ENCODE measurements around the gene MNT. TPM values are rescaled to one million over a fixed set of nuclear protein-coding genes. Genes with fewer than 3 reads are reported as not detected.

MNT gene
- polyA plus RNA-seq, 1 donor from 2014 or later: 1.6 TPM

GRCh38 chr17:2395258-2396181, 5.3 kb downstream of the MNT start:
- Mint-ChIP-seq H3K4me3 (peak overlapping the region in 3 of 4 donors; percentile 67 to 94 (median 89)), H3K27me3 (no peaks in the 10 kb centered on the region), H3K27ac (peak overlapping the region; percentile 5 to 97 (median 46)), H3K4me1 (peaks cover 23 to 44% (median 31%) of the 10 kb centered on the region in 3 donors), H3K9me3 (no peaks in the 10 kb centered on the region), H3K36me3 (no peaks in the 10 kb centered on the region)

DNA sequence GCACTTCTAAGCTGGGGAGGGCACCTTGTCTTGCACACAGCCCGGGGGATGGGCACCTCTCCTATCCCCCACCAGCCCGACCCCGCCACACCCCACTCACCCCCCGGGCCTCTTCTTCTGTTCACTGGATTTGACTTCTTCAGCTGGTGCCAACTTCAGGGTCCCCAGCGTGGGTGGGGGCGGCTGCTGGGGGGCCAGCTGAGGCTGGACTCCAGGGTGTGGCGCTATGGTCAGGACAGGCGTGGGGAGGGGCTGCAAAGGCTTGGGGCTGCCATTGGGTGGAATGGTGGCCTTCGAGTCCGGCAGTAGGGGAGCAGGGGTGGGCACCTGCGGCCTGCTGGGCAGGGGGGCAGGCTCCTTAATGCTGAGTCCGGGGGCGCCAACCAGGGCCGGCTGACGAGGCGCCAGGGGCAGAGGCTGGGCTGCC, 6.1 kb downstream of the MNT start:
- Mint-ChIP-seq H3K36me3 (no peaks in the 10 kb centered on the region), H3K27me3 (no peaks in the 10 kb centered on the region), H3K9me3 (no peaks in the 10 kb centered on the region), H3K4me3 (peak overlapping the region in 3 of 4 donors; percentile 55 to 94 (median 87)), H3K4me1 (peaks cover 23 to 46% (median 34%) of the 10 kb centered on the region in 3 donors), H3K27ac (peak overlapping the region in 2 of 3 donors; percentile 87 to 97)

DNA sequence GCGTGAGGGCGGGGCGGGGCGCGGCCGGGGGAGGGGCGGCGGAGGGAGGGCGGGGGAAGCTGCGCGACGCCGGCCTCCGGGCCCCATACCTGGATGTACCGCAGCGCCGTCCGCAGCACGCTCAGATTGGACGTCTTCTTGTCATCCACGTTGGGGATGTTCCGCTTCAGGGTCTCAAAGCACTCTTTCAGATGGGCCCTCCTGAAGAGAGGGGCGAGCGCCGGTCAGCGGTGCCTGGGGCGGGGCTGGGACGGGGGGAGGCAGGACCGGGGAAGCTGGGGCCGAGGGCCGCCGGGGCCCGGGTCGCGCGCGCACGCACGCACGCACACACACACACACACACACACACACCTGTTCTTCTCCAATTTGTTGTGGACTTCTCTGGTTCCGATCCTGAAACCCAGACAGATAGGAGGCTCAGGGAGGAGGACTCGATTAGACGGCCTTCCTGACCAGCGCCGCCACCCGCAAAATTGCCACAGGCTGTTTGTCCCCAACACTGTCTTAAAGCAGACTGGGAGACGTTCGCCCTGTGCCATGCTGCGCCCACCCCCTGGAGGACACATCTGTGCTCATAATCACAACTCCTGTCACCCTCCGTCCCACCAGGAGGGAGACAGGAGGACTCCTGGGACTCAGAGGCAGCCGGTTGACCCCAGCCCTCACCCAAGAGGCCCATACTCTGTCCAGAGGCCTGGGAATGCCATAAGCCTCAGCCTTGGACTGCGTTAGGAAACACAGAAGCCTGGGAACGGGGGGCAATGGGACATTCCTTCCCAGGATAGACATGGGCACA, 6.7 kb downstream of the MNT start:
- H3K4me1 Mint-ChIP-seq: peaks cover 20 to 44% (median 32%) of the 10 kb centered on the region in 3 donors

GRCh38 chr17:2393174-2393953, 7.5 kb downstream of the MNT start:
- Mint-ChIP-seq H3K27me3 (no peaks in the 10 kb centered on the region), H3K9me3 (no peaks in the 10 kb centered on the region), H3K4me1 (peaks cover 22 to 44% (median 29%) of the 10 kb centered on the region in 3 donors), H3K27ac (peak overlapping the region; percentile 97 to 98 (median 98)), H3K36me3 (peaks cover under 1% of the 10 kb centered on the region), H3K4me3 (peak overlapping the region; percentile 89 to 95 (median 94))

More for the DNA sequence above, 6.7 kb downstream of the MNT start:
- Mint-ChIP-seq H3K27me3 (no peaks in the 10 kb centered on the region), H3K9me3 (no peaks in the 10 kb centered on the region), H3K27ac (peak overlapping the region; percentile 87 to 98 (median 97)), H3K4me3 (peak overlapping the region; percentile 55 to 94 (median 77)), H3K36me3 (no peaks in the 10 kb centered on the region)

DNA sequence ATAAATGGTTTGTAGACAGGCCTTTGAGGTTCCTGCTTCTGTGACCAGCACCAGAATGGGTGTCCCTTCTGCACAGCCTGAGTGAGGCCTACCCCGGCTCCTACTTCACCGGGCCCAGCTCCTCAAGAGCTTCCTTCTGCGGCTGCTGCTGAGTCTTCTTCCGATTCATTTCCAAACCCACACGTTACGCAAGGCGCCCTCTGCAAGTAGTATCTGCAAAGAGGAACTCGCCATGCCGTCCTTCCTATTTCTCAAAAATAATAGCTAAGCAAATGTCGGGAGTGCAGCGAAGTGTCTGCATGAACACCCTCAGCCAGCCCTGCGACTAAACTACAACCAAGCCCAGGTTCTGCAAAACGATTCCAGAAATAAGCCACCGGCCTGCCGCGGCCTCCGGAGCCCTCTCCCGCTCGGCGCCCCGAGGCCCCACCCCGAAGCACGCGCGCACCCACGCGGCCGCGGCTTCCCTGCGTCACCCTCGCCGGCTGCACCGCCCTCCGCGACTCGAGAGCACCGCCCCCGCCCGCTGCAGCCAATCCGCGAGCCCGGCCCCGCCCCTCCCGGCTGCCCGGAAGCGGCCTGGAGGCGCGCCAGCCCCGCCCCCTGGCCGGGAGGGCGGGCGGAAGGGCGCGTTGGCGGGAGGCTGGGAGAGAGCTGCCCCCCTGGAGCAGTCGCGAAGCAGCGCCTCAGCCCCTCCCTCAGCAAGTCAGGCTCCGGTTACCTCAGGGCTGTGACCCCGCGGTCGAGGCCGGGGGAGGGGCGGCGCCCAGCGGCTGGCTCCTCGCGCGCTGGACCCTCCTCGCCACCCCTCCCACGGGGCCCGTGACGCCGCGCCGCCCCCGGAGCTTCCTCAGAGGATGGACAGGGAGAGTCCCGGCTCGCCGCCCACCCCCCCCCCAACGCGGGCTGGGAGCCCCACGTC, 8.3 kb downstream of the MNT start:
- Mint-ChIP-seq H3K27me3 (no peaks in the 10 kb centered on the region), H3K36me3 (peaks cover 3% of the 10 kb centered on the region), H3K4me3 (peak overlapping the region; percentile 89 to 100 (median 95)), H3K4me1 (peaks cover 21 to 38% (median 25%) of the 10 kb centered on the region in 3 donors), H3K27ac (peak overlapping the region; percentile 97 to 98 (median 98)), H3K9me3 (no peaks in the 10 kb centered on the region)

GRCh38 chr17:2391597-2392251, 9.1 kb downstream of the MNT start:
- peaks cover 3% of the 10 kb centered on the region for H3K36me3 Mint-ChIP-seq
- no peaks in the 10 kb centered on the region for H3K27me3 Mint-ChIP-seq
- no peaks in the 10 kb centered on the region for H3K9me3 Mint-ChIP-seq
- peak overlapping the region; percentile 89 to 100 (median 94) for H3K4me3 Mint-ChIP-seq
- H3K27ac Mint-ChIP-seq: peak overlapping the region; percentile 58 to 98 (median 97)
- peaks cover 18 to 33% (median 25%) of the 10 kb centered on the region in 3 donors for H3K4me1 Mint-ChIP-seq

- H3K36me3 Mint-ChIP-seq: peaks cover 3% of the 10 kb centered on the region
- H3K4me3 Mint-ChIP-seq: peak overlapping the region; percentile 32 to 70 (median 64)
- peak overlapping the region; percentile 86 to 97 (median 91) for H3K27ac Mint-ChIP-seq
- peaks cover 13 to 27% (median 25%) of the 10 kb centered on the region in 3 donors for H3K4me1 Mint-ChIP-seq
- H3K9me3 Mint-ChIP-seq: no peaks in the 10 kb centered on the region
- H3K27me3 Mint-ChIP-seq: no peaks in the 10 kb centered on the region
These were observed 10.5 kb downstream of the MNT start for GRCh38 chr17:2390199-2390836.

GRCh38 chr17:2388683-2389055, 12.2 kb downstream of the MNT start:
- Mint-ChIP-seq H3K36me3 (peaks cover 3% of the 10 kb centered on the region), H3K4me3 (peak overlapping the region in 1 of 4 donors; percentile 12), H3K9me3 (no peaks in the 10 kb centered on the region), H3K27me3 (no peaks in the 10 kb centered on the region), H3K4me1 (peaks cover 13 to 22% (median 21%) of the 10 kb centered on the region in 3 donors), H3K27ac (peak overlapping the region in 1 of 3 donors; percentile 97)

- H3K9me3 Mint-ChIP-seq: no peaks in the 10 kb centered on the region
- H3K27ac Mint-ChIP-seq: peak overlapping the region in 1 of 3 donors; percentile 97
- no peaks in the 10 kb centered on the region for H3K27me3 Mint-ChIP-seq
- peak overlapping the region in 1 of 4 donors; percentile 12 for H3K4me3 Mint-ChIP-seq
- peaks cover 3% of the 10 kb centered on the region for H3K36me3 Mint-ChIP-seq
- H3K4me1 Mint-ChIP-seq: peaks cover 13 to 22% (median 21%) of the 10 kb centered on the region in 3 donors
These were observed 12.7 kb downstream of the MNT start for GRCh38 chr17:2388020-2388682.

- peaks cover 14 to 22% (median 19%) of the 10 kb centered on the region in 3 donors for H3K4me1 Mint-ChIP-seq
- H3K27ac Mint-ChIP-seq: peak overlapping the region in 1 of 3 donors; percentile 97
- no peak overlapping the region for H3K4me3 Mint-ChIP-seq
- H3K36me3 Mint-ChIP-seq: peaks cover 3% of the 10 kb centered on the region
- no peaks in the 10 kb centered on the region for H3K27me3 Mint-ChIP-seq
- no peaks in the 10 kb centered on the region for H3K9me3 Mint-ChIP-seq
These were observed 13.5 kb downstream of the MNT start for GRCh38 chr17:2387086-2388019.

DNA sequence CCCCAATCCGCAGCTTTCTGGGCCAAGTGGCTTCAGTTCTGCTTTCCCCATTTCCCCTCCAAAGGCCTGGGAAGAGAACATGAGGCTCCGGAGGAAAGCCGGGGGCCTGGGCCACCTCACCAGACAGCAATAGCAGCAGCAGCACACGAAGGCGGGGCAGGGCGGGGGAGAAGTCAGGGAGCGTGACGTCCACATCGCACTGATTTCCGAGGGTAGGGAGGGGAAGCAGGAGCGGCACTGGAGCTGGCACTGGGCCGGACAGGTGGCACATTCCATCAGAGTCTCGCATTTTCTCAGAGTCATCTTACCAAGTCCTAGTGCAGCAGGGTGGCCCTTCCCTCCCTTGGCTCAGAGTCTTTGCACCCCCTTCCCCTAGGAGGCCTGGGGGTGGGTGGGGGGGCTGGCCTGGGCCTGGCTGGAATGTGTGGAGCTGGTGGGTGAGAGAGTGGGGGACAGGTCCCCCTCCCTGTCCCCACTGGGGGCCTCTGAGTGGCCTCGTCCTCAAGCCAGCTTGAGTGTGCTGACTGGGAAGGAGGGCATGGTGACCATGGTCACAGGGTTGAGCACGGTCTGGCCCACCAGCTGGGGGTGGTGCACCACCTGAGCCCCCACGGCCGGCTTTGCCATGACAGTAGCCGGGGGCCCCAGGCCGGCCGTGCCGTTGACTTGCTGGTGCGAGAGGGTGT, 14.3 kb downstream of the MNT start:
- Mint-ChIP-seq H3K9me3 (no peaks in the 10 kb centered on the region), H3K4me1 (peaks cover 6 to 14% (median 11%) of the 10 kb centered on the region in 3 donors), H3K27me3 (no peaks in the 10 kb centered on the region), H3K36me3 (peaks cover 3% of the 10 kb centered on the region), H3K4me3 (no peak overlapping the region), H3K27ac (peak overlapping the region in 1 of 3 donors; percentile 34)

Data from IgD-negative memory B cell (primary cell).